Transverse colon (tissue), 4 donors: ENCODE measurements around the gene ZBBX. TPM values are rescaled to one million over a fixed set of nuclear protein-coding genes. Genes with fewer than 3 reads are reported as not detected.

Experiments used
- DNase-seq: peaks from one replicate; pipeline ENCODE4 v3.0.0-alpha.2; 2019
- H3K27ac ChIP-seq, 4 donors: fragments of 200-600 bp; sonication (generic); 2 replicates each; pipeline ENCODE4 v1.5.1; 2016 to 2018; ENCODE audit warnings: inconsistent platforms in 4 of 4
- H3K27me3 ChIP-seq: fragments of 200-600 bp; sonication (generic); 2 replicates; pipeline ENCODE4 v1.5.1; 2017; ENCODE audit warnings: inconsistent platforms
- H3K36me3 ChIP-seq, 4 donors: fragments of 200-600 bp; sonication (generic); 2 replicates each; pipeline ENCODE4 v1.5.1; 2017 to 2019; ENCODE audit warnings: inconsistent platforms in 4 of 4
- H3K4me1 ChIP-seq, 4 donors: fragments of 200-600 bp; sonication (generic); 2 replicates each; pipeline ENCODE4 v1.5.1; 2017 to 2020; ENCODE audit warnings: inconsistent platforms in 4 of 4
- H3K4me3 ChIP-seq, 4 donors: fragments of 200-600 bp; sonication (generic); 1 replicate in 1 of 4; 2 replicates in 3 of 4; pipeline versions ENCODE4 v1.5.1 to v1.6.1; 2017 to 2019; ENCODE audit warnings: inconsistent platforms in 4 of 4
- H3K9me3 ChIP-seq, 2 donors: fragments of 200-600 bp; sonication (generic); 2 replicates each; pipeline ENCODE4 v1.5.1; 2017 to 2019; ENCODE audit warnings: inconsistent platforms in 2 of 2
- CTCF ChIP-seq, 5 experiments: fragments of 200-600 bp in 3 of 5; fragments of 450-650 bp in 2 of 5; sonication (generic) in 3 of 5; IDR thresholded peaks; 1 replicate in 2 of 5; 2 replicates in 3 of 5; pipeline ENCODE4 v1.5.1; 2016 to 2017; ENCODE audit warnings: antibody characterized with exemption in 5 of 5, inconsistent platforms in 3 of 5, mild to moderate bottlenecking in 2 of 5, moderate library complexity in 1 of 5
- EP300 ChIP-seq: sonication (generic); formaldehyde crosslinking; IDR thresholded peaks from one replicate; pipeline ENCODE4 v1.6.1; 2017; ENCODE audit warnings: antibody characterized with exemption, low read depth
- POLR2A ChIP-seq: fragments of 450-650 bp; IDR thresholded peaks from one replicate; pipeline ENCODE4 v1.6.1; 2016; ENCODE audit warnings: antibody characterized with exemption, mild to moderate bottlenecking, moderate library complexity
- POLR2AphosphoS5 ChIP-seq, 3 donors: sonication (generic); formaldehyde crosslinking; IDR thresholded peaks; one replicate each; pipeline ENCODE4 v1.6.1; 2016; ENCODE audit warnings: antibody characterized with exemption in 3 of 3
- WGBS, 2 donors: methylation state at CpG; one replicate each; pipeline ENCODE4 v1.1.5; 2018; ENCODE audit warnings: low coverage in 1 of 2; 5-methylcytosine and 5-hydroxymethylcytosine counted together
- in situ Hi-C, 4 donors: fragments of 200-750 bp; cut with MboI; loops; one replicate each; pipeline versions ENCODE4 v1.15.0 to v1.15.1; 2017; ENCODE audit warnings: low sequenced_read_pairs in 3 of 4, low pct_ligation_motif_present in 1 of 4, low pct_unique_long_range_greater_than_20kb in 1 of 4
- intact Hi-C: fragments of 100-400 bp; cut with DNase I; formaldehyde crosslinking; loops from one replicate; pipeline ENCODE4 v1.15.1; 2023; ENCODE audit warnings: low total_unique reads
- total RNA-seq, 4 donors: library from RNA; depleted of rRNA; stranded (reverse); fragments of >200 nt; gene quantifications; one replicate each; pipeline ENCODE4 v1.1.0, GENCODE V29; 2016

The ZBBX gene
- total RNA-seq, 4 donors from 2014 or later: not detected

- in situ Hi-C loops: loop anchor here in 2 of 4 donors (10.0 to 25.0 kb wide), 2 partner anchors 509 to 512 kb away; no protein-coding TSS in a partner anchor
- H3K4me1 ChIP-seq: peaks cover 0 to 7% (median 2%) of the 10 kb centered on the region in 4 donors
- no peaks in the 10 kb centered on the region for H3K27me3 ChIP-seq
- H3K9me3 ChIP-seq: no peaks in the 10 kb centered on the region
- no peaks in the 10 kb centered on the region for H3K36me3 ChIP-seq
- intact Hi-C loops: no loop called here
- DNase-seq: no peak
- no peak overlapping the region for H3K27ac ChIP-seq
- 81 to 97% methylated on average over 6 of the region's 6 CpGs for WGBS, 2 donors
- no peak overlapping the region for H3K4me3 ChIP-seq
- TF ChIP-seq POLR2AphosphoS5 (IDR thresholded peaks at IDR 0.05) (no peak), CTCF (IDR thresholded peaks at IDR 0.05) (no peak), EP300 (no peak), POLR2A (no peak)
These were observed 4.6 kb downstream of the ZBBX start for GRCh38 chr3:167375478-167375877.

GRCh38 chr3:167372138-167372537 lies 8.0 kb downstream of the ZBBX start:
- TF ChIP-seq EP300 (no peak), CTCF (IDR thresholded peaks at IDR 0.05) (no peak), POLR2AphosphoS5 (IDR thresholded peaks at IDR 0.05) (no peak), POLR2A (no peak)
- Histone ChIP-seq H3K27me3 (no peaks in the 10 kb centered on the region), H3K9me3 (no peaks in the 10 kb centered on the region), H3K4me3 (no peak overlapping the region), H3K4me1 (no peaks in the 10 kb centered on the region), H3K36me3 (no peaks in the 10 kb centered on the region), H3K27ac (no peak overlapping the region)
- in situ Hi-C loops: loop anchor here in 1 of 4 donors (10.0 kb wide), 1 partner anchor 513 kb away; no protein-coding TSS in a partner anchor
- WGBS, 2 donors: 84% methylated on average over 3 of the region's 3 CpGs; no CpG with 5 or more reads in 1 of the 2 donors
- intact Hi-C loops: no loop called here
- DNase-seq: no peak

GRCh38 chr3:167361948-167362347 lies 18.1 kb downstream of the ZBBX start:
- Histone ChIP-seq H3K4me1 (no peaks in the 10 kb centered on the region), H3K27me3 (no peaks in the 10 kb centered on the region), H3K36me3 (no peaks in the 10 kb centered on the region), H3K4me3 (no peak overlapping the region), H3K9me3 (no peaks in the 10 kb centered on the region), H3K27ac (no peak overlapping the region)
- no peak for DNase-seq
- in situ Hi-C loops (no loop called here), intact Hi-C loops (no loop called here)
- 95 to 100% methylated on average over 1 of the region's 1 CpG for WGBS, 2 donors
- no peak for TF ChIP-seq POLR2AphosphoS5 (IDR thresholded peaks at IDR 0.05)
- TF ChIP-seq POLR2A: no peak
- TF ChIP-seq EP300: no peak
- no peak for TF ChIP-seq CTCF (IDR thresholded peaks at IDR 0.05)

- Histone ChIP-seq H3K9me3 (no peaks in the 10 kb centered on the region), H3K4me1 (no peaks in the 10 kb centered on the region), H3K27me3 (no peaks in the 10 kb centered on the region), H3K36me3 (no peaks in the 10 kb centered on the region), H3K27ac (no peak overlapping the region), H3K4me3 (no peak overlapping the region)
- 51 to 70% methylated on average over 1 of the region's 1 CpG for WGBS, 2 donors
- TF ChIP-seq POLR2AphosphoS5 (IDR thresholded peaks at IDR 0.05) (no peak), CTCF (IDR thresholded peaks at IDR 0.05) (no peak), POLR2A (no peak), EP300 (no peak)
- no peak for DNase-seq
- in situ Hi-C loops: no loop called here
- intact Hi-C loops: no loop called here
These were observed 18.8 kb downstream of the ZBBX start for GRCh38 chr3:167361306-167361705.
